Measurements from ENCODE around the gene CCHCR1. TPM values are rescaled to one million over a fixed set of nuclear protein-coding genes. Genes with fewer than 3 reads are reported as not detected.

Gene CCHCR1
- polyA plus RNA-seq, 2 of the 4 experiments (the other 2 are of a cell fraction) = 7.4 to 15.3 TPM

DNA sequence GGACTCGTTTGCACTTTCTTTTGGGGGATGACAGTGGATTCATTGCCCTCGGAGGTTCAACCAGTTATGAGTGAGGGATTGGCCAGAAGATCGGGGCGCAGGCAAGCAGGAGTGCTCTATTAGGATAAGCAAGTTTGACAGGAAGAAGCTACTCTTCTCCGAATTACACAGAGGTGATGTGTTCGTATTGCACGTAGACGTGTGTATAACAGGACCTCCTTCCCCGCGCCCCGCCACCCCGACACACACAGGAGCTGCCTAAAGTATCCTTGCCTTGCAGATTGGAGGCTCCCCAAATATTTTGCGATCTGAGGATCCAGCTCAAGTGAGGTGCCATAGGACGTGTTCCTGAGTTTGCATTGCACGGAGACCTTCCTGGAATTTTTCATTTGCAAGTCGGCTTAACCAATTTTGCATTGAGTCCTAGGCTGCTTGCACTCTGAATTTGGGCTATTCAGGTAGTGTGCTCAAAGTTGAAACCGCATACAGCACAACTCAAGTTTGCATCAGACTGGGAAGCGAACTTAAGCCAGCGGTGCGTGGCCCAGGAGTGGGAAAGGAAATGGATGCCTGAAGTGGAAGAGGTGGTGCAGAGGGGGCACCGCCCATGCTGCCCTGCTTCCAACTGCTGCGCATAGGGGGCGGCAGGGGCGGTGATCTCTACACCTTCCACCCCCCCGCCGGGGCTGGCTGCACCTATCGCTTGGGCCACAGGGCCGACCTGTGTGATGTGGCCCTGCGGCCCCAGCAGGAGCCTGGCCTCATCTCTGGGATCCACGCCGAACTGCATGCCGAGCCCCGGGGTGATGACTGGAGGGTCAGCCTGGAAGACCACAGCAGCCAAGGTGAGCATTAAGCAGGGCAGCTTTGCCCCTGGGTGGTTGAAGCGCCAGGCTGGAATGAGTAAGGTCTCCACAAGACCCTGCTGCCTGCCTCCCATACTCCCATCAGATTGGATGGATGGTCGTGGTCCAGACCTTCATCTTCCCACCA is 1.6 kb upstream of the CCHCR1 start:
- TF ChIP-seq EHMT2 (IDR thresholded peaks at IDR 0.05; ENCODE audit: low read depth) (no peak), CBX2 (IDR thresholded peaks at IDR 0.05; ENCODE audit: borderline replicate concordance, low read depth) (no peak), NR3C1 (IDR thresholded peaks at IDR 0.05) (no peak), HEYL (CRISPR knock-in tag; IDR thresholded peaks at IDR 0.05) (no peak), RARB (CRISPR knock-in tag; IDR thresholded peaks at IDR 0.05) (no peak), TP53 (CRISPR knock-in tag; IDR thresholded peaks at IDR 0.05) (no peak), RNF2 (IDR thresholded peaks at IDR 0.05; ENCODE audit: borderline replicate concordance, low read depth) (no peak), ZSCAN20 (CRISPR knock-in tag; IDR thresholded peaks at IDR 0.05) (no peak), POLR2A (IDR thresholded peaks at IDR 0.05; ENCODE audit: low read length) (no peak), MYC (IDR thresholded peaks at IDR 0.05; ENCODE audit: borderline replicate concordance, low read length) (no peak), JUN (IDR thresholded peaks at IDR 0.05) (no peak), NFE2L2 (conservative IDR thresholded peaks at IDR 0.05; ENCODE audit: low read length) (no peak), EHF (CRISPR knock-in tag; IDR thresholded peaks at IDR 0.05) (no peak), JUNB (IDR thresholded peaks at IDR 0.05) (no peak), CHD4 (IDR thresholded peaks at IDR 0.05; ENCODE audit: borderline replicate concordance) (no peak)
- TF ChIP-seq, protein P1, sequence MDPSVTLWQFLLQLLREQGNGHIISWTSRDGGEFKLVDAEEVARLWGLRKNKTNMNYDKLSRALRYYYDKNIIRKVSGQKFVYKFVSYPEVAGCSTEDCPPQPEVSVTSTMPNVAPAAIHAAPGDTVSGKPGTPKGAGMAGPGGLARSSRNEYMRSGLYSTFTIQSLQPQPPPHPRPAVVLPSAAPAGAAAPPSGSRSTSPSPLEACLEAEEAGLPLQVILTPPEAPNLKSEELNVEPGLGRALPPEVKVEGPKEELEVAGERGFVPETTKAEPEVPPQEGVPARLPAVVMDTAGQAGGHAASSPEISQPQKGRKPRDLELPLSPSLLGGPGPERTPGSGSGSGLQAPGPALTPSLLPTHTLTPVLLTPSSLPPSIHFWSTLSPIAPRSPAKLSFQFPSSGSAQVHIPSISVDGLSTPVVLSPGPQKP (IDR thresholded peaks at IDR 0.05; ENCODE audit: low read depth, low read length) = no peak
- ChIA-PET CTCF (interaction anchor here (0.7 to 1.4 kb wide), 9 partner anchors 9 to 373 kb away, joined by 3 to 4 read pairs (median 3); partner anchors contain the start of gene PSORS1C2), POLR2A (interaction anchor here (0.5 kb wide), 1 partner anchor 358 kb away, joined by 4 read pairs; no protein-coding TSS in a partner anchor)
- peak; percentile 17 to 23; a peak in 5 of 6 replicates for ATAC-seq
- H3K27ac ChIP-seq = peak overlapping the region; percentile 63 to 83
- WGBS (ENCODE audit: missing lambda C conversion rate) = 35% methylated on average over 20 of the region's 35 CpGs
- no peaks in the 10 kb centered on the region for H3K9me3 ChIP-seq
- H3K4me3 ChIP-seq = peak overlapping the region; percentile 69
- peak overlapping the region; percentile 83 for H3K4me2 ChIP-seq
- no peak for FAIRE-seq
- peaks cover 21% of the 10 kb centered on the region for H3K4me1 ChIP-seq
- DNase-seq (ENCODE audit: low read depth in 1 of 2, low spot score in 1 of 2) = peak in 1 of 2 experiments; percentile 15

DNA sequence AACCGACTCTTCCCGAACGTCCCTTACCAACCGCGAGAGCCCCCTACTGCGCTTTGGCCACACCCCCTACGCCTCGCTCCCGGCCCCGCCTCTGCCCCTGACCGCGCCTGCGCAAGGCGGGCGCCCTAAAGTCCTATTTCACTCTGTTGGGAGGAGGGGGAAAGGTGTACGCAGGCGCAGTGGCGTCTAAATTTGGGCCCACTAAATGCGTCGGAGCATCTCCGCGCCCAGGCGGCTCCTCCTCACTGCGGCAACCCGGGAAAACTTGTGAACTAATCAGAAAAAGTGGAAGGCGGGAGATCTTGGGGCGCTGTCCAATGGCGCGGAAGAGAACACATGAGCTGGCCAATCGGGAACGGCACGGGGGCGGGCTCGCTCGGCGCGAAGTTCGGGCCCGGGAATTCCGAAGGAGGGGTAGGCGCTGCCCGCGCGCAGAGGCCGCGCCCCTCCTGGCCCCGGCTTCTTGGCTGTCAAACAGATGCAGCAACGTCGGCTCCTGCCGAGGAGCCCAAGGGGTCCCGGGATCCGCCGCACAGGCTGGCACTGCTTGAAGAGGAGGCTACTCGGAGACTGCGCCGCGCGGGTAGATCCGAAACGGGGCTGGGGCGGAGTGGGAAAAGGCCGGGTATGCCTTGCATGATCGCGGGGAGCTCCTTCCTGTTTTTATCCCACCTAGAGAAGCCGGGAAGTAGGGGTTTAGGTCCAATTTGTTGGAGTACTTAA is 699 bp upstream of the CCHCR1 start, which contains the start of gene TCF19:
Gene TCF19 (plus strand): TSS at position 450 of the 723 bp plus-strand sequence. CDS start 881 bp downstream, outside the sequence.
- peak; percentile 96 to 98 for DNase-seq (ENCODE audit: low read depth in 1 of 2, low spot score in 1 of 2)
- ChIA-PET CTCF (interaction anchor here (0.7 to 1.2 kb wide), 7 partner anchors 10 to 374 kb away, joined by 3 to 4 read pairs (median 3); partner anchors contain the start of gene PSORS1C2), POLR2A (interaction anchor here (0.5 to 1.0 kb wide), 2 partner anchors 21 to 359 kb away, joined by 3 to 4 read pairs; no protein-coding TSS in a partner anchor)
- Histone ChIP-seq H3K4me2 (peak within 1 kb of the TSS; percentile 100), H3K9me3 (no peaks in the 10 kb centered on the region), H3K27ac (peak within 1 kb of the TSS; percentile 90 to 94), H3K4me1 (peaks cover 15% of the 10 kb centered on the region; the same call in 2 of the 3 replicates), H3K4me3 (peak within 1 kb of the TSS; percentile 78)
- peak; percentile 94 for ATAC-seq
- WGBS (ENCODE audit: missing lambda C conversion rate) = 2% methylated on average over 19 of the region's 65 CpGs
- TF ChIP-seq, protein P2, sequence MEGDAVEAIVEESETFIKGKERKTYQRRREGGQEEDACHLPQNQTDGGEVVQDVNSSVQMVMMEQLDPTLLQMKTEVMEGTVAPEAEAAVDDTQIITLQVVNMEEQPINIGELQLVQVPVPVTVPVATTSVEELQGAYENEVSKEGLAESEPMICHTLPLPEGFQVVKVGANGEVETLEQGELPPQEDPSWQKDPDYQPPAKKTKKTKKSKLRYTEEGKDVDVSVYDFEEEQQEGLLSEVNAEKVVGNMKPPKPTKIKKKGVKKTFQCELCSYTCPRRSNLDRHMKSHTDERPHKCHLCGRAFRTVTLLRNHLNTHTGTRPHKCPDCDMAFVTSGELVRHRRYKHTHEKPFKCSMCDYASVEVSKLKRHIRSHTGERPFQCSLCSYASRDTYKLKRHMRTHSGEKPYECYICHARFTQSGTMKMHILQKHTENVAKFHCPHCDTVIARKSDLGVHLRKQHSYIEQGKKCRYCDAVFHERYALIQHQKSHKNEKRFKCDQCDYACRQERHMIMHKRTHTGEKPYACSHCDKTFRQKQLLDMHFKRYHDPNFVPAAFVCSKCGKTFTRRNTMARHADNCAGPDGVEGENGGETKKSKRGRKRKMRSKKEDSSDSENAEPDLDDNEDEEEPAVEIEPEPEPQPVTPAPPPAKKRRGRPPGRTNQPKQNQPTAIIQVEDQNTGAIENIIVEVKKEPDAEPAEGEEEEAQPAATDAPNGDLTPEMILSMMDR (IDR thresholded peaks at IDR 0.05) = no peak
- peak; percentile 32; the same call in 1 of the 2 replicates for TF ChIP-seq POLR2A (IDR thresholded peaks at IDR 0.05; ENCODE audit: low read length)
- TF ChIP-seq CEBPB (IDR thresholded peaks at IDR 0.05) = no peak
- TF ChIP-seq, protein P3, sequence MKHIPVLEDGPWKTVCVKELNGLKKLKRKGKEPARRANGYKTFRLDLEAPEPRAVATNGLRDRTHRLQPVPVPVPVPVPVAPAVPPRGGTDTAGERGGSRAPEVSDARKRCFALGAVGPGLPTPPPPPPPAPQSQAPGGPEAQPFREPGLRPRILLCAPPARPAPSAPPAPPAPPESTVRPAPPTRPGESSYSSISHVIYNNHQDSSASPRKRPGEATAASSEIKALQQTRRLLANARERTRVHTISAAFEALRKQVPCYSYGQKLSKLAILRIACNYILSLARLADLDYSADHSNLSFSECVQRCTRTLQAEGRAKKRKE (CRISPR knock-in tag; IDR thresholded peaks at IDR 0.05; ENCODE audit: low read depth) = no peak
- TF ChIP-seq, protein P4, sequence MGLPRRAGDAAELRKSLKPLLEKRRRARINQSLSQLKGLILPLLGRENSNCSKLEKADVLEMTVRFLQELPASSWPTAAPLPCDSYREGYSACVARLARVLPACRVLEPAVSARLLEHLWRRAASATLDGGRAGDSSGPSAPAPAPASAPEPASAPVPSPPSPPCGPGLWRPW (IDR thresholded peaks at IDR 0.05) = no peak
- no peak for TF ChIP-seq NPAS2 (CRISPR knock-in tag; IDR thresholded peaks at IDR 0.05; ENCODE audit: borderline replicate concordance)
- no peak for TF ChIP-seq NFE2L2 (conservative IDR thresholded peaks at IDR 0.05; ENCODE audit: low read length)
- TF ChIP-seq, protein P5, sequence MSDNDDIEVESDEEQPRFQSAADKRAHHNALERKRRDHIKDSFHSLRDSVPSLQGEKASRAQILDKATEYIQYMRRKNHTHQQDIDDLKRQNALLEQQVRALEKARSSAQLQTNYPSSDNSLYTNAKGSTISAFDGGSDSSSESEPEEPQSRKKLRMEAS (IDR thresholded peaks at IDR 0.05) = peak; percentile 32; the same call in 1 of the 2 replicates
- TF ChIP-seq CBX2 (IDR thresholded peaks at IDR 0.05; ENCODE audit: borderline replicate concordance, low read depth) = no peak
- TF ChIP-seq HOXB13 (CRISPR knock-in tag; IDR thresholded peaks at IDR 0.05; ENCODE audit: low read depth) = no peak
- TF ChIP-seq RFX5 (IDR thresholded peaks at IDR 0.05) = peak; percentile 61; the same call in 1 of the 2 replicates
- TF ChIP-seq ESRRA (IDR thresholded peaks at IDR 0.05; ENCODE audit: borderline replicate concordance, low read length) = no peak
- no peak for TF ChIP-seq TP53 (CRISPR knock-in tag; IDR thresholded peaks at IDR 0.05)
- no peak for TF ChIP-seq KDM1A (IDR thresholded peaks at IDR 0.05; ENCODE audit: low read depth)
- TF ChIP-seq, protein P6, sequence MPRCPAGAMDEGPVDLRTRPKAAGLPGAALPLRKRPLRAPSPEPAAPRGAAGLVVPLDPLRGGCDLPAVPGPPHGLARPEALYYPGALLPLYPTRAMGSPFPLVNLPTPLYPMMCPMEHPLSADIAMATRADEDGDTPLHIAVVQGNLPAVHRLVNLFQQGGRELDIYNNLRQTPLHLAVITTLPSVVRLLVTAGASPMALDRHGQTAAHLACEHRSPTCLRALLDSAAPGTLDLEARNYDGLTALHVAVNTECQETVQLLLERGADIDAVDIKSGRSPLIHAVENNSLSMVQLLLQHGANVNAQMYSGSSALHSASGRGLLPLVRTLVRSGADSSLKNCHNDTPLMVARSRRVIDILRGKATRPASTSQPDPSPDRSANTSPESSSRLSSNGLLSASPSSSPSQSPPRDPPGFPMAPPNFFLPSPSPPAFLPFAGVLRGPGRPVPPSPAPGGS (IDR thresholded peaks at IDR 0.05) = no peak
- FAIRE-seq = no peak
